Colonic mucosa (tissue), 4 donors: ENCODE data around the gene SUSD4. TPM values are rescaled to one million over a fixed set of nuclear protein-coding genes. Genes with fewer than 3 reads are reported as not detected.

ENCODE experiments used
- DNase-seq: peaks from one replicate; pipeline ENCODE4 v3.0.0-alpha.2; 2020
- H3K27ac ChIP-seq: fragments of 200-600 bp; one replicate; pipeline ENCODE4 v1.8.0; 2021
- H3K27me3 ChIP-seq: fragments of 200-600 bp; one replicate; pipeline ENCODE4 v1.8.0; 2021
- H3K36me3 ChIP-seq: fragments of 200-600 bp; one replicate; pipeline ENCODE4 v1.8.0; 2021
- H3K4me1 ChIP-seq: fragments of 200-600 bp; one replicate; pipeline ENCODE4 v1.8.0; 2021; ENCODE audit warnings: mild to moderate bottlenecking
- H3K4me3 ChIP-seq: fragments of 200-600 bp; one replicate; pipeline ENCODE4 v1.8.0; 2021
- H3K9ac ChIP-seq, 2 donors: one replicate each; pipeline ENCODE4 v1.7.0; 2013; ENCODE audit warnings: control low read depth in 2 of 2, low read depth in 2 of 2, low read length in 2 of 2
- H3K9me3 ChIP-seq: fragments of 200-600 bp; one replicate; pipeline ENCODE4 v1.8.0; 2021
- CTCF ChIP-seq: fragments of 200-600 bp; IDR thresholded peaks from one replicate; pipeline ENCODE4 v1.8.0; 2022; ENCODE audit warnings: antibody characterized with exemption, mild to moderate bottlenecking
- intact Hi-C: fragments of 100-400 bp; cut with DNase I; formaldehyde crosslinking; loops from one replicate; pipeline ENCODE4 v1.14.1; 2022
- total RNA-seq, 2 donors: library from RNA; stranded (reverse); fragmentation: NEBNext Ultra II Directional in 1 of 2; extraction: Animal tissue kit (Norgen Biotek cat#: 25700) in 1 of 2; gene quantifications; one replicate each; pipeline ENCODE4 v1.2.1, GENCODE V29; 2021
- donor health status: healthy.
- donor health status: DM: no; HTN: no; CAD: no.
- donor health status: DM: no; HTN: no; CAD: no.

The SUSD4 gene
- total RNA-seq, 2 donors from 2014 or later: 0.15 to 0.37 TPM

GRCh38 chr1:223226271-223226670 is 137.7 kb downstream of the SUSD4 start:
- Histone ChIP-seq H3K4me1 (no peaks in the 10 kb centered on the region), H3K4me3 (no peak overlapping the region), H3K9me3 (no peaks in the 10 kb centered on the region), H3K27me3 (no peaks in the 10 kb centered on the region), H3K27ac (no peak overlapping the region), H3K36me3 (no peaks in the 10 kb centered on the region), H3K9ac (no peak overlapping the region)
- intact Hi-C loops: no loop called here
- no peak for DNase-seq
- no peak for TF ChIP-seq CTCF

- Histone ChIP-seq H3K4me3 (no peak overlapping the region), H3K4me1 (no peaks in the 10 kb centered on the region), H3K9me3 (no peaks in the 10 kb centered on the region), H3K27me3 (no peaks in the 10 kb centered on the region), H3K27ac (no peak overlapping the region), H3K9ac (no peak overlapping the region), H3K36me3 (no peaks in the 10 kb centered on the region)
- TF ChIP-seq CTCF: no peak
- DNase-seq: no peak
- intact Hi-C loops: no loop called here
Observed at GRCh38 chr1:223225481-223225880, 138.5 kb downstream of the SUSD4 start.

DNA sequence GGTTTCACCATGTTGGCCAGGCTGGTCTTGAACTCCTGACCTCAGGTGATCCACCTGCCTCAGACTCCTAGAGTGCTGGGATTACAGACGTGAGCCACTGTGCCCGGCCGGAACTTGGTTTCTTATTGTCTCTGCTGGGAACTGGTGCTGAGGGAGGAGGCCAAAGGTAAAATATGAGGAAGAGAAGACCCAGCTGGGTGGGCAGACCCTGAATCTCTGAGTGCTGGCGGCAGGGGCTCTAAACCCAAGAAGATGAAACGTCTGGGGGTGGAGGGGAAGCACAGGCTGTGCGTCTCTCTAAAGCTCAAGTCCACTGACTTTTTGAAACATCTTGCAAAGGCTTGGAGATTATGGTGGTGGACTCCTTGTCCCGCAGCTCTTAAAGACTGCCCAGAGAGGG is 138.9 kb downstream of the SUSD4 start:
- Histone ChIP-seq H3K27ac (no peak overlapping the region), H3K4me3 (no peak overlapping the region), H3K9ac (no peak overlapping the region), H3K36me3 (no peaks in the 10 kb centered on the region), H3K4me1 (no peaks in the 10 kb centered on the region), H3K27me3 (no peaks in the 10 kb centered on the region), H3K9me3 (no peaks in the 10 kb centered on the region)
- TF ChIP-seq CTCF: no peak
- DNase-seq: no peak
- intact Hi-C loops: no loop called here

GRCh38 chr1:223224465-223224864 is 139.5 kb downstream of the SUSD4 start:
- H3K27ac ChIP-seq: no peak overlapping the region

DNA sequence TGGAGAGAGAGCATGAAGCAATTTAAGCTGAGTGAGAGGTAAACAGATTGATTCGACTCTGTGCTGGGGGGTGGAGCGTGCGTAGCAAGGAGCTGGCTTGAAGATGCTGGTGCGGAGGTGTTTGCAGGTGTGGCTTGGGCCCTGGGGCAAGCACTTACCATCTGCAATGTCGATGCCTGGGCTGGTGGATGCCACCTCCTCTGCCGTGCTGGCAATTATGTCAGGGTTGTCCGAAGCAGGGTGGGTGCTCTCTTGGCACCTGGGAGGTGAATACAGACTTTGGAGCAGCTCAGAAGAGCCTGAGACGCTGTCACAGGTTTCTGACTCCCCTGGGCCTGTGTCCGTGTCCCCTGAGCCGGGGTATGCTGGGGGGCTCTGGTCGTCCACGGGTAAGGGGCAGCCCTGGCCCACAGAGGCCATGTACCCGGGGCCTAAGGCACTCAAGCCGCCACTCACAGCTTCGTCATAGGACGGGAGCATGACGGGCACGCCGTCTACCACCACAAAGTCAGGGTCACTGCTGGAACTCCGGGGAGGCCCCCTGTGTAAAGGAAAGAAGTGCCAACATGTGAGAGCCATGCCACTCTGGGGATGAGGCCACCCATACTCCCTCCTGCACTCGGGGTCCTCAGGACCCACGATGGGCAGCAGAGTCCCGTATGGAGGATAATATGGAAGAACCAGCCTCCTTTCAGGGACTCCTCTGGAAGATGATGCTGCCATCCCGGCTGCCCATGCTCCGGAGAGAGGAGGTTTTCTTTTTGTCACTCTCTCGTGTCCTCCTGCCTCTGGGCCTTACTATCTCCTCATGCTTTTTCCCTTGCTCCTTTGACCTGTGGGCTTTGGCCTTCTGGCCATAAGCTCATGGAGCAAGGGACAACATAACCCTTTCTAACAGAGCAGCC is 140.6 kb downstream of the SUSD4 start:
- H3K27me3 ChIP-seq: no peaks in the 10 kb centered on the region
- H3K9me3 ChIP-seq: no peaks in the 10 kb centered on the region
- no peaks in the 10 kb centered on the region for H3K36me3 ChIP-seq
- no peak overlapping the region for H3K27ac ChIP-seq
- no peak for DNase-seq
- TF ChIP-seq CTCF: no peak
- intact Hi-C loops: no loop called here
- no peak overlapping the region for H3K9ac ChIP-seq
- no peaks in the 10 kb centered on the region for H3K4me1 ChIP-seq
- no peak overlapping the region for H3K4me3 ChIP-seq

More at GRCh38 chr1:223224465-223224864, 139.5 kb downstream of the SUSD4 start:
- DNase-seq: no peak
- H3K27me3 ChIP-seq: no peaks in the 10 kb centered on the region
- no peaks in the 10 kb centered on the region for H3K9me3 ChIP-seq
- H3K36me3 ChIP-seq: no peaks in the 10 kb centered on the region
- H3K9ac ChIP-seq: no peak overlapping the region
- intact Hi-C loops: no loop called here
- TF ChIP-seq CTCF: no peak
- H3K4me1 ChIP-seq: no peaks in the 10 kb centered on the region
- no peak overlapping the region for H3K4me3 ChIP-seq
